SU-DHL-6 (cell line): ENCODE data around the gene TMPRSS11B.

Source experiments
- H2AFZ ChIP-seq: fragments of 200-600 bp; sonication (generic); 2 replicates; pipeline ENCODE4 v1.6.1; 2014; ENCODE audit warnings: low read depth, mild to moderate bottlenecking, moderate library complexity, mixed read lengths, antibody characterized with exemption, low read length; ENCODE audit not compliant: severe bottlenecking
- H3F3A ChIP-seq: fragments of 200-600 bp; shearing (Covaris generic); 2 replicates; pipeline ENCODE4 v1.6.0; 2016; ENCODE audit warnings: antibody characterized with exemption, mild to moderate bottlenecking; ENCODE audit not compliant: insufficient read depth
- H3K27ac ChIP-seq: fragments of 200-600 bp; sonication (generic); 2 replicates; pipeline ENCODE4 v1.5.1; 2016; ENCODE audit warnings: low read depth, mild to moderate bottlenecking, low read length, moderate library complexity, mixed read lengths
- H3K27me3 ChIP-seq: fragments of 200-600 bp; sonication (generic), shearing (Covaris generic); 2 replicates; pipeline ENCODE4 v1.6.0; 2014; ENCODE audit warnings: mild to moderate bottlenecking, low read length
- H3K36me3 ChIP-seq: fragments of 200-600 bp; sonication (generic); 2 replicates; pipeline ENCODE4 v1.6.1; 2014; ENCODE audit warnings: mild to moderate bottlenecking, low read length, mixed read lengths
- H3K4me2 ChIP-seq: fragments of 300-600, 200-600 bp; shearing (Covaris generic), sonication (generic); 2 replicates; pipeline ENCODE4 v1.6.0; 2014; ENCODE audit warnings: low read length, low read depth, mild to moderate bottlenecking; ENCODE audit not compliant: poor library complexity, severe bottlenecking
- H3K4me3 ChIP-seq: fragments of 200-600 bp; sonication (generic); 2 replicates; pipeline ENCODE4 v1.5.1; 2014; ENCODE audit warnings: antibody characterized with exemption, low read length, mild to moderate bottlenecking, mixed read lengths; ENCODE audit not compliant: insufficient read depth, poor library complexity, severe bottlenecking
- H3K79me2 ChIP-seq: fragments of 200-600 bp; sonication (generic); 2 replicates; pipeline ENCODE4 v1.6.1; 2014; ENCODE audit warnings: mild to moderate bottlenecking, low read length, moderate library complexity; ENCODE audit not compliant: insufficient read depth
- H3K9ac ChIP-seq: fragments of 200-600 bp; sonication (generic); 2 replicates; pipeline ENCODE4 v1.7.0; 2014; ENCODE audit warnings: mild to moderate bottlenecking, low read length
- H3K9me2 ChIP-seq: fragments of 200-600 bp; sonication (generic); replicated peaks from 2 replicates; pipeline ENCODE4 v1.6.1; 2014; ENCODE audit warnings: low read length; ENCODE audit not compliant: insufficient read depth
- H3K9me3 ChIP-seq: fragments of 200-600 bp; sonication (generic); 2 replicates; pipeline ENCODE4 v1.6.1; 2014; ENCODE audit warnings: low read length, mixed read lengths; ENCODE audit not compliant: insufficient read depth
- H4K20me1 ChIP-seq: fragments of 200-600 bp; sonication (generic); 2 replicates; pipeline ENCODE4 v1.6.1; 2014; ENCODE audit warnings: low read depth, mild to moderate bottlenecking, antibody characterized with exemption, low read length, moderate library complexity, mixed read lengths
- CTCF ChIP-seq: fragments of 200-600 bp; sonication (generic); IDR thresholded peaks from one replicate; pipeline ENCODE4 v1.5.1; 2017; ENCODE audit warnings: antibody characterized with exemption, mild to moderate bottlenecking, low read length, moderate library complexity; ENCODE audit not compliant: insufficient read depth, poor library complexity, severe bottlenecking
- EZH2phosphoT487 ChIP-seq: fragments of 200-600 bp; sonication (generic), shearing (Covaris generic); conservative IDR thresholded peaks from 2 replicates; pipeline ENCODE4 v1.6.1; 2018; ENCODE audit warnings: mild to moderate bottlenecking, antibody characterized with exemption, low read length, moderate library complexity, mixed read lengths

TMPRSS11B gene

GRCh38 chr4:68184923-68185322 is 60.6 kb downstream of the TMPRSS11B start:
- H2AFZ ChIP-seq = no peak overlapping the region

GRCh38 chr4:68183417-68183816 is 62.1 kb downstream of the TMPRSS11B start:
- no peak overlapping the region for H3K9ac ChIP-seq
- H4K20me1 ChIP-seq = no peaks in the 10 kb centered on the region
- no peak overlapping the region for H3K4me3 ChIP-seq
- H3K36me3 ChIP-seq = no peaks in the 10 kb centered on the region
- no peaks in the 10 kb centered on the region for H3K9me2 ChIP-seq
- no peaks in the 10 kb centered on the region for H3F3A ChIP-seq
- H3K4me2 ChIP-seq = no peak overlapping the region
- no peak overlapping the region for H2AFZ ChIP-seq
- H3K27ac ChIP-seq = no peak overlapping the region
- TF ChIP-seq CTCF = no peak
- H3K27me3 ChIP-seq = no peaks in the 10 kb centered on the region
- H3K79me2 ChIP-seq = no peaks in the 10 kb centered on the region
- H3K9me3 ChIP-seq = no peaks in the 10 kb centered on the region

More at GRCh38 chr4:68184923-68185322, 60.6 kb downstream of the TMPRSS11B start:
- no peaks in the 10 kb centered on the region for H3F3A ChIP-seq
- TF ChIP-seq EZH2phosphoT487 = no peak
- TF ChIP-seq CTCF = no peak
- no peaks in the 10 kb centered on the region for H3K27me3 ChIP-seq
- H3K9ac ChIP-seq = no peak overlapping the region
- no peaks in the 10 kb centered on the region for H3K36me3 ChIP-seq
- no peak overlapping the region for H3K4me2 ChIP-seq
- no peaks in the 10 kb centered on the region for H4K20me1 ChIP-seq
- no peaks in the 10 kb centered on the region for H3K9me3 ChIP-seq
- no peaks in the 10 kb centered on the region for H3K79me2 ChIP-seq
- no peak overlapping the region for H3K27ac ChIP-seq
- no peaks in the 10 kb centered on the region for H3K9me2 ChIP-seq
- H3K4me3 ChIP-seq = no peak overlapping the region

GRCh38 chr4:68182382-68182820 is 63.1 kb downstream of the TMPRSS11B start:
- H3K27ac ChIP-seq = no peak overlapping the region
- no peaks in the 10 kb centered on the region for H3K27me3 ChIP-seq
- H4K20me1 ChIP-seq = no peaks in the 10 kb centered on the region
- no peaks in the 10 kb centered on the region for H3K36me3 ChIP-seq
- no peaks in the 10 kb centered on the region for H3F3A ChIP-seq
- no peak overlapping the region for H3K4me3 ChIP-seq
- no peak overlapping the region for H3K9ac ChIP-seq
- no peak for TF ChIP-seq CTCF
- no peak for TF ChIP-seq EZH2phosphoT487
- no peaks in the 10 kb centered on the region for H3K9me2 ChIP-seq
- no peaks in the 10 kb centered on the region for H3K9me3 ChIP-seq
- H3K79me2 ChIP-seq = no peaks in the 10 kb centered on the region
- H2AFZ ChIP-seq = no peak overlapping the region
- no peak overlapping the region for H3K4me2 ChIP-seq
